ENCODE measurements around the gene B4GALT3.
A peak's percentile ranks its signal among the peaks of the same experiment; 100 is the strongest.

Gene B4GALT3

DNA sequence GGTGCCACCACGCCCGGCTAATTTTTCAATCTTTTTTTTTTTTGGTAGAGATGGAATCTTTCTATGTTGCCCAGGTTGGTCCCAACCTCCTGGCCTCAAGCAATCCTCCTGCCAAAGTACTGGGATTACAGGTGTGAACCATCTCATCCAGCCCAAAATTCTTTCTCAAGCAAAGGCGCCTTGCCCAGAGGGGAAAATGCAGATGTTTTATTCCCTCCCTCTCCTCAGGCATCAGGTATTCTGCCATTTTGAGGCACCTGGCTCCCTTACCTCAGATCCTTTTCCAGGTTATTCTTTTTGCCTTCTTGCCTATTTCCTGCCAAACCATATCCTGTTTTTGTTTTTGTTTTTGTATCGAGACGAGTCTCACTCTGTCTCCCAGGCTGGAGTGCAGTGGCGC lies 11.1 kb upstream of the B4GALT3 start:
- DNase-seq (ENCODE audit: low read depth in 2 of 2), result no peak

DNA sequence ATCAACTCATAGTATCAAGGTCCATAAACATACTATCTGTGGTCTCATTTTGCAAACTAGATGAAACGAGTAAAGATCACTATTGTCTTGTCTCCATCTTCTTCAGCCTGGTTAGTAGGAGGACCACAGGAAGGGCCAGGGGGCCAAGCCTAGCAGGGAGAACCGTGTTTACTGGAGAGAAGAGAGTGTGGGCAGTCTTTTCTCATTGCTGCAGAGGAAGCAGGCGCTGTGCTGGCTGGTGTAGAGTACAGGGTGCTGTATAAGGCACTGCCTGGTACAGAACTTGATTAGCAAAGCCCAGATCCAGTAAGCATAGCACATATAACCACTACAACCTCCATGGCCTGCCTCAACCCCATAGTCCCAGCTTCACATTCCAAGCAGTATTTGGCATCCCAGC lies 10.0 kb upstream of the B4GALT3 start:
- DNase-seq (ENCODE audit: low read depth in 2 of 2), result no peak

DNA sequence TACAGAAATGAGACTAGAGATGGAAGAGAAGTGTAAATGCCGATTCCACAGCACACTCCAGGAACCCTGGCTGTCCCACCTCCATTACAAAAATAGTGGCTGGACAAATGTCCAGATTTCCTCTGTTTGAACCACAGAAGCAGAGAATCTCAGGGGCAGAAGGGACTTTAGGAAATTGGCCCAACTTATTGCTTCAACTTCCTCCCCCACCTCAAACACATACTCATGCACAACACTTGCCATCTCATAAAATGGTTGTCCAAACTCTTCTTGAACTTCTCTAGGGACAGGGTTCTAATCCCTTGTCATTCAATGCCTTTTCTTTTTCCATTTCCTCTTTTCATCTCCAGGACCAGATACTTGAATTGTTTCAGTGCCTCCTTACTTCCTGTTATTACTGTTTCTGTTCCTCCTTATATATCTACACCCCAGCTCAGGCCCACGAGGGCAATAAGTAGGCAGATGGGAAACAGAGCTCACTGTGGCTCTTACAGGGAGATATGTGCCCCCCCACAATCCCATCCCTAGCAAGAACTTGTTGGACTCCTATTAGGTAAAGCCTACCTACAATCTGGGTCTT lies 8.5 kb upstream of the B4GALT3 start:
- DNase-seq (ENCODE audit: low read depth in 2 of 2), result no peak

DNA sequence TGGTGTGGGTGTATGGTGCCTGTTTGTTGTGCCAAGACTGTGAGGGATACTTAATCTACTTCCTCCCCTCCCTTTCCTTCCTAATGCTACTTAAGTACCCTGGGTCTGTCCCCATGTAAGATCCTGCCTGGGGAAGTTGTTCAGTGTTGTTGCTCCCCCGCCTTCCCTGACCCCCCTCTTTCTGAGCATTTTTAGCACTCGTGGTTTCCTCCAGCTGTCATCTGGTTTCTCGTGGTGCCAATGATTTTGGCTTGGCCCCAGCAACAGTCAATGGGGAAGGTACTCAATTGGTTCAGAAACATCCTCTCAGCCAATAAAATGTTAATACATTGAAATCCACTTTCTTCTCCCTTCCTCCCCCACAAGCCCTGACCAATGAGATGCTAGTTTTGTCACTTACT lies 8.0 kb upstream of the B4GALT3 start:
- DNase-seq (ENCODE audit: low read depth in 2 of 2), result peak in 1 of 2 experiments; percentile 45

DNA sequence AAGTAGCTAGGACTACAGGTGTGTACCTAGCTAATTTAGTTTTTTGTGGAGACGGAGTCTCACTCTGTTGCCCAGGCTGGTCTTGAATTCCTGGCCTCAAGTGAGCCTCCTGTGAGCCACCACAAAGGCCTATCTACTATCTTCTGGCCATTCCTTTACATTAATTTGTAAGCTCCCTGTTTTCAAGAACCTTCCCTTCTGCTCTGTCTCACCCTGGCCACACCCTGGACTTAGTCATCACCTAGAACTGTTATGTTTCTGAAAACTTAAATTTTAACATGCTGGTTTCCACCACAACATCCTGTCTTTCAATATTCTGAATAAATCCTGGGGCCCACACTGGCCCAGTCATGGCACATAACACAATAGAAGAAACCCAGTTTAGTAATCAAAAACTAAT lies 4.9 kb upstream of the B4GALT3 start:
- DNase-seq (ENCODE audit: low read depth in 2 of 2), result no peak

DNA sequence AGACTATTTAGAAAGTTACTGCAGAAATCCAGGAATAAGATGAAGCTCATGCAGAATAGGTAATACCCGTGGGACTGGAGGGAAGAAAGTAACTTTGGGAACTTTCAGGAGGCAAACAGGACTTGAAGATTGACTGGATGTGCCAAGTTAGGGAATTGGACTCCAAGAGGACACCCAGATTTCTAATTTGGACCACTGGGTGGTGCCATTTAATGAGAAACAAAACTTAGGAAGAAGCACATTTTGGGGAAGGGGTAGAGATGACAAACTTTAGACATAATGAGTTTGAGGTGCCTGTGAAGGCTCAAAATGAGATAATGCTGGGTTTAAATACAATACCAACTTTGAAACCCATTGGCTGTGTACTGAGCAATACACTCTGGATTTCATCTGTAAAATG lies 3.3 kb upstream of the B4GALT3 start:
- no peak for DNase-seq (ENCODE audit: low read depth in 2 of 2)

DNA sequence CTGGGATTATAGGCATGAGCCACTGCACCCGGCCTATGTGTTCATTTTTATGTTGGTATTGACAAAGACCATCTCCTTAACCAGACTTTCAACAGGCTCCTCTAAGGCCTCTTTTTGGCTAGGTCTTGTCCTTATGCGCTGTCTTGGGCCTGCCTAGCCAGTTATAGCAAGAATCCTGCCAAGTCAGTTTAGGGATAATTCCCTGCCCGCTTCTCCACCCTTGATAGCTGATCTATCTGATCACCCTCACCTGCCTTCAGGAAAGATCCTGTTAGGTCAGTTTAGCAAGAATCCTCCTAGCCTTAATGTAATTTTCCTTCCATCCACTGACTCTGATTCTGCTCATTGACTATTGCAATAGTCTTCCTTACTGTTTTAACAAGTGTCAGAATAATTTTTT lies 2.4 kb upstream of the B4GALT3 start:
- no peak for DNase-seq (ENCODE audit: low read depth in 2 of 2)

DNA sequence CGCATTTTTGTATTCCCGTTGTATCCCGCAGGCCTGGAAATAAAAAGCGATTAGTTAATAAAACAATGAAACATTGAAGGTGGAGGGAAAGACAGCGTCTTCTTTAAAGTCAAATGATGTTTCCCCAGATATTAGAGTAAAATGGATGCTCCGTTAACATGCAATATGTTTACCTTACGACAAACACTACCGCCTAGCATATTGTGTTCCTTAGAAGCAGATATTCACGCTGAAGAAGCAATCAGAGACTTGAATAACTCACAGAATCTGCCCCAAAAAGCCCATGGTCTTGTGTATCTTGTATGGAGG lies 583 bp upstream of the B4GALT3 start:
- no peak for DNase-seq (ENCODE audit: low read depth in 2 of 2)

DNA sequence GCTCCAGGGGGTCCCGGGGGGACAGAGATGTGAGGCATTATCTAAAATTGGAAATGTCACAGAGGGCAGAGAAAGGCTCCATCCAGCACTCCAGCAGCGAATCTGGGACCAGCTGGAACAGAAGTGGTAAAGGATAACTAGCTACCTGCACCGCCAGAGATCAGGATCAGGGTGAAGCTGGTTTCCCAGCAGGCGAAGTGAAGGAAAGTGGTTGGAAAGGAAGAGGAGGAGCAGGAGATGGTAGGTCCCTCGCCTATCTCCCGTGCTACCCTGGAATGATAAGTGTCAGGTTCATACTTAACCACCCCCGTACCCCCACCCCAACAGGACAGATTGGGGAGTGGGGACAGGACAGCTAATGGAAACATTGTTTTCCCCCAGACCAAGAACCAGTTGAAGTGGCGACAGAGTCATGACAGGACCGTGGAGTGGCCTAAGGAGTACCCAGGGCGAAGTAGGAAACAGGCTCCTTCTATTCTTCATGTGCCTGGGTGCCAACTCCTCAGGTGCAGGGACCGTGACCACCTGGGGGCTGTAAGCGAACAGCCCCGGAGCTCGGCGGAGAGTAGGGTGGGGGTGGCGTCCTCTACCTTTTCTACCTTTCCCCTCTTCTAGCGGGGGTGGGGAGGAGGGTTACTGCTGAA lies 717 bp downstream of the B4GALT3 start:
- DNase-seq (ENCODE audit: low read depth in 2 of 2), result no peak

DNA sequence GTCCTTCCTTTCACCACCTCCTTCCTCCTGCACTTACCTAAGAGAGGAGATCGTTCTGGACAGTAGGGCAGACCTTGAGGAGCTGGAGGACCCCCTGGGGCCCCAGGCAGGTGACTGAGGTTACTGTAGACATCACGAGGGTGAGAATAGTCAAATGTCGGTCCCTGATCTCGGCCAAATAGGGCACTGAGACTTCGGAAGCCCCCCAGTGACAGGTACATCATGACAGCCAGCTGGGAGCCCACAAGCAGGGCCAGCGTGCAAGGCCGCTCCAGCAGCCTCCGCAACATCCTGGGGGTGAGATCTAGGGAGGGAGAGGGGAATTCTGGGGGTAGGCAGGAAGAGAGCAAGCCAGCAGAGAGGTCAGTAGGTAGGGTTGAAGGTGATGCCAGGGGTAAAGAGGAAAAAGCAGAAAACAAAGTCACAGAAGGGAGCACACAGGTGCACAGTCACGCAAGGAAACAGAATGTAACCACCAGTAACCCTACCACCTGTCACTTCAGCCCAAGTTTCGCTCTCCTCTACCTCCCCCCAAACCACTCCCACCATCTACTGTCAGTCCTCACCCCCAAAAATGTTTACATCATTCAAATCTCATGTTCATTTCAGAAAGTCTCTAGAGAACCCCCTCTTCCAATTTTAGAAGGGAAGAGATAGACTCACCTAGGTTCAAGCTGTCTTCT lies 1.4 kb downstream of the B4GALT3 start:
- no peak for DNase-seq (ENCODE audit: low read depth in 2 of 2)

DNA sequence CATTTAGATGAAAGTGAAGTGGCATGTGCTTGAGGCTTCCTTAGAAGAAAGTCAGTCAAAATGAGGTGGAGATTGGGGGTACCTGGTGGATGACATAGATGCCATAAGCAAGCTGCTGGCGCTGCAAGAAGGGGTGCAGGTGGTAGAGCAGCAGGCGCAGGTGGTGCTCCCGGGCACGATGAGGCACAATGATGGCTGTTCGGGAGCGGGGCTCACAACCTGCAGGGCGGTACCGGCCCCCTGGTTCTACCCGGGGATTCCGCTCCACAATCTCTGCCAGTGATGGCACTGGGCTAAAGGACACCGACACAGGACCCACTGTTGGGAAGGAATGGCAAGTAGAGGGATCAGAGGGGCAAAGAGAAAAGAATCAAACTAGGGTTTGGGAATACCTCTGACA lies 2.4 kb downstream of the B4GALT3 start:
- no peak for DNase-seq (ENCODE audit: low read depth in 2 of 2)

DNA sequence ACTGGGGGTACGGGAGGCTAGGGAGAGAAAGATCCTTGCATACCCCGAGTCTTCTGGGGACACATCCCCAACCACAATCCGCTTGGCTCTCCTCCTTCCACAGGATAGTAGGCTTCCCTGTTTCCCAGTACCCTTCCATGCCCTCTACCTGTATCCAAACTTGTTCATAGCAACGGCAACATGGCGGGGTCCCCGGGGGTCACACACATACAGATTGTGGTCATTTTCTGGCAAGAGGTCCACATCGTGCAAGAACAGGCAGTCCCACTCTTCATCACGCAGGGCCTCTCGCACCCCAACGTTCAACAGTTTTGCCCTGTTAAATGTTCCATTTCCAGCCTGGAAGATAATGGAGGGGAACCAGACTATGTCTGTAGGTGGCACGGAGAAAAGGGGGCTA lies 3.6 kb downstream of the B4GALT3 start:
- DNase-seq (ENCODE audit: low read depth in 2 of 2), result no peak

DNA sequence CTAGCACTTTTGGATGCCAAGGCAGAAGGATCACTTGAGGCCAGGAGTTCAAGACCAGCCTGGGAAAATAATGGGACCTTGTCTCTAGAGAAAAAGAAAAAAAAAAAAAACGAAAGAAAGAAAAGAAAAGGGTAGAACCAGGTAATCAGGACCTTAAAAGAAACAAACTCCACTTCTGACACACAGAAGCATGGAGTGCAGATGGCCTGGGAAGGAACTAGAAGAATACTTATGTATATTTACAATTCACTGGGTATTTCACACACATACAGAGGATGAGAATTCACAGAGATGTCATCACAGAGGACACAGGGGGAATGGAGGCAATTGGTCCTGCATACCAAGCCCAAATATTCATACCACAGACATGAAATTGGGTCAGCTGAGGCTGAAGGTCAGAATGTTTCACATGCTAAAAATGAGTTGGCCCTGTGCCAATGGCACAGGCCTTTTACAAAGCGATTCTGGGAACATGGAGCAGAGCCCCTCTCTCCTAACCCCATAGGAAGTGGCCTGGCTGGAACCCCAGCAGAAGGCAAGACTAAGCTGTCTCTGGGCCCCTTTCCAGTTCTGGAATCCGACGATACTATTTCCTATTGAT lies 4.4 kb downstream of the B4GALT3 start:
- DNase-seq (ENCODE audit: low read depth in 2 of 2), result peak; percentile 91 to 94

DNA sequence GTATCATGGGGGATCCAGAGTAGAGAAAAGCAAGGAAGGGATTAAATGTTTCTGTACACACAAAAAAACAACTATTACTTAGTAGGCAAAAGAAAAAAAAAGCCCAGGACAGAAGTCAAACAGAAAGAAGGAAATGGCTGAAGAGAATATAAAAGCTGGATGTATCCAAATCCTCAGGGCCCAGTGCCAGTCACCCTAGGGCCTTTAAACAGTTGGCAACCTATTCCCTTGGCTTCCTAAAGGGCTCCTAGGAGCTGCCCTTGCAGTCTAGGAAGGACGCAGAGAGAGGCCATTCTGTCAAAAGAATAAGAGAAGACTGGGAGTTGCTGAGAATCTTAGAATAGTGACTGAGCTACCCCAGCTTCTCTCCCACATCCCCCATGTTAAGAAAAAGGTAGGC lies 5.0 kb downstream of the B4GALT3 start:
- DNase-seq (ENCODE audit: low read depth in 2 of 2), result no peak

DNA sequence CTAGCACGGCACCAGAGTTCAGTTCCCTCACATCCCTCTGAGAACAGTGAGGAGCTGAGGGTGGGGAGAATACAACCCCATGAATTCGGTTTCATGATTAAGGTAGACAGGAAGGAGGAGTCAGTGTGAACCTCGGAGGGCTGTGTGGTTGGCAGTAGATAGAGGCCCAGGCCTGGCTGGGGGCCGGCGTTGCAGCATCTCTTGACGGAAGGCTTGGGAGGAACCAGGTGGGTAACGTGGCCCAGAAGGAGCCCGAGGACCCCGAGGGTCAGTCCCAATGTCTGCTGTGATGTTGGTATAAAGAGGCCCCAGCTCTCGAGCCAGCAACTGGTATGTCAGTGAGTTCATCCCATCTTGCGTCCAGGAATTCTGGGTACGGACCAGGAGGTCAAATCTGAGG lies 5.6 kb downstream of the B4GALT3 start:
- no peak for DNase-seq (ENCODE audit: low read depth in 2 of 2)

DNA sequence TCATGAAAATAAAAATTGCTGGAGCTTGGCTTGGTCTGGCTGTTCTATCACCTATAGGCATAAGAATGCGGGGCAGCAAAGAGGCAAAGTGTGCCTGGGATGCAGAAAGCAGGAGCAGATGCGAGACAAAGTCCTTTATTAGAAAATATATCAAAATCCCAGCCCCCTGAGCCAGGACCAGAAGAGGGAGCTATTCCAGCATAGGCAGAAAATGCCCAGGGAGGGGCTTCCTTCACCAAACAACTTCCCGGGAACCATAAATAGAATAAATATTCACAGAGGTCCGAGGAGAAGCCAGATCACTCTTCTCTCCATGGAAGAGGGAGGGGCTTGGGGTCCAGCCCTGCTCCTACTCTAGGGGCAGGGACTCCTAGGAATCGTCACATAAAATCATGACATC lies 6.1 kb downstream of the B4GALT3 start:
- DNase-seq (ENCODE audit: low read depth in 2 of 2), result no peak

DNA sequence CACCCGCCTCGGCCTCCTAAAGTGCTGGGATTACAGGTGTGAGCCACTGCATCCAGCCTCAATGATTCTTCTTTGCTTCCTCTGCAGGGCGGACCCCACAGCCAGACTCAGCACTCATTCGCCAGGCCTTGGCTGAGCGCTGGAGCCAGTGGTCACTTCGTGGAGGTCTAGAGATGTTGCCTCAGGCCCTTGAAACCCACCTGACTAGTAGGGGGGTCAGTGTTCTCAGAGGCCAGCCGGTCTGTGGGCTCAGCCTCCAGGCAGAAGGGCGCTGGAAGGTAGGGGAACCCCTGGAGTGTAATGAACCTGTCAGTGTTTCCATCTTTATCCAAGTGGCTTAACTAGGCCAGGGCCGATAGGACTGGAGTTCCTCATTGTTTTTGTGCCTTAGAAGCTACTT lies 8.4 kb downstream of the B4GALT3 start:
- no peak for DNase-seq (ENCODE audit: low read depth in 2 of 2)

DNA sequence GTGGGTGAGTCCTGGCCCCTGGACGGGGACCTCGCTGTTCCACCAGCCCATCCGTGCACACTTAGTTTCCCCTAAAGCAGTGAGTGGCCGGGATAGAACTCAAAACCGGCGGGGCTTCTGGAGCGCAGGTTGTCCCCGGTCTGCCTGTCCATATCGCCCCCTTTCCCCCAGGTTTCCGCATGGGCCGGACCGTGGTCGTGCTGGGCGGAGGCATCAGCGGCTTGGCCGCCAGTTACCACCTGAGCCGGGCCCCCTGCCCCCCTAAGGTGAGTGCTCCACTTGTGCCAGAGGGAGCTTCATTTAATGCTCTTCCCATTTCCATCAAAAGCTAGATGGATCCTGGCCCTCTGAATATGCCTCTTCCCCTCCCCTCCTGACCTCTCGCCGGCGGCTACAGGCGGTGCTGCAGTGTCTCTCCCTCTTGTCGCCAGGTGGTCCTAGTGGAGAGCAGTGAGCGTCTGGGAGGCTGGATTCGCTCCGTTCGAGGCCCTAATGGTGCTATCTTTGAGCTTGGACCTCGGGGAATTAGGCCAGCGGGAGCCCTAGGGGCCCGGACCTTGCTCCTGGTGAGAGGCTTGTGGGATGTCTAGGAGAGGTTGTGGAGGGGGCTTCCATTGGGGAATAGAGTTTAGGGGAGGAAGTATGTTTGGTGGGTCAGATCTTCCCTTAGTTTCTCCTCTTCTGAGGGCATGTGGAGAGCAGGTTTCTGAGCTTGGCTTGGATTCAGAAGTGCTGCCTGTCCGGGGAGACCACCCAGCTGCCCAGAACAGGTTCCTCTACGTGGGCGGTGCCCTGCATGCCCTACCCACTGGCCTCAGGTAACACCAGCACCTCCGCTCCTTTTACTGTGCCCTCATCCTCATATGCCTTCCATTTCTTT lies 10.4 kb downstream of the B4GALT3 start:
- DNase-seq (ENCODE audit: low read depth in 2 of 2), result no peak

DNA sequence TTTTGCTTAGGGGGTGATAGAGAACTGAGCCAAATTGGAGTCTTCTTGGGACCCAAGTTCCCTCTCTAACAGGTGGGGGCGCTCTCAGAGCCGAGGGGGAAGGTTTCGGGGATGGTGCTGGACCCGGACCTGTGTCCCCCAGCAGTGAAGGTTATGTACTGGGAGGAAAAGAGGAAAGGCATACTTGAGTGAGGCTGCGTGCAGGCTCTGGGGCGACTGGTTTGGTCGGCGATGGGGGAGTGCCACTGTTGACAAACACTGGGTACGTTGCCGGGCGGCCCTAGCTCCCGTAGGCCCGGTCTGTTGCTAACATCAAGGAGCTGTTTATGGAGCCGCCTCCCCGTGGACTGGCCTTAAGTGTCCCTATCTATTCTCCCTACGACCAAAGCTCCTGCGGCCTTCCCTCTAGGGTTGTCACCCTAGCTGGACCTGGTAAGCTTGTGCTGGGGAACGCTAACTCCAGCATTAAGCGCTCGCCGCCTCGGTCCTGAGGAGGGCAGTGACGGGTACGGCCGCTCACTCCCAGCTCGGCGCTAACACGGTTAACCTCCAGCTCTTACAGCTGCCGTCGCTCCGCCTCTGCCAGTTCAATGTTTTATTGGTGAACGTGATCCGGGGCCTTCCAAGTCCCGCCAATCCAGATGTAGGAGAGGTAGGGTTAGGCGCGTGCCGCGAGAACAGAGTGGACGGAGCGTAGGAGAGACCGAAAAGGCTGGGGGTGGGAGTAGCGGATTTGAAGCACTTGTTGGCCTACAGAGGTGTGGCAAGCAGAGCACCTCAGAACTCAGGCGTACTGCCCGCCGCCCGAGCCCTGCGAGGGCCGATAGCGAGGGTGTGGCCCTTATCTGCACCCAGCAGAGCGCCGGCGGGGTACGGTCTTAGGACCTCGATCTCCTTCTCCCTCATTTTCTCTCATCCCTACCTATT lies 11.3 kb downstream of the B4GALT3 start, which contains the start of gene PPOX:
TSS of gene PPOX (plus strand) at position 685 of the 927 bp plus-strand sequence. CDS start 422 bp downstream, outside the sequence.
- peak; percentile 86 for DNase-seq (ENCODE audit: low read depth in 2 of 2)

DNA sequence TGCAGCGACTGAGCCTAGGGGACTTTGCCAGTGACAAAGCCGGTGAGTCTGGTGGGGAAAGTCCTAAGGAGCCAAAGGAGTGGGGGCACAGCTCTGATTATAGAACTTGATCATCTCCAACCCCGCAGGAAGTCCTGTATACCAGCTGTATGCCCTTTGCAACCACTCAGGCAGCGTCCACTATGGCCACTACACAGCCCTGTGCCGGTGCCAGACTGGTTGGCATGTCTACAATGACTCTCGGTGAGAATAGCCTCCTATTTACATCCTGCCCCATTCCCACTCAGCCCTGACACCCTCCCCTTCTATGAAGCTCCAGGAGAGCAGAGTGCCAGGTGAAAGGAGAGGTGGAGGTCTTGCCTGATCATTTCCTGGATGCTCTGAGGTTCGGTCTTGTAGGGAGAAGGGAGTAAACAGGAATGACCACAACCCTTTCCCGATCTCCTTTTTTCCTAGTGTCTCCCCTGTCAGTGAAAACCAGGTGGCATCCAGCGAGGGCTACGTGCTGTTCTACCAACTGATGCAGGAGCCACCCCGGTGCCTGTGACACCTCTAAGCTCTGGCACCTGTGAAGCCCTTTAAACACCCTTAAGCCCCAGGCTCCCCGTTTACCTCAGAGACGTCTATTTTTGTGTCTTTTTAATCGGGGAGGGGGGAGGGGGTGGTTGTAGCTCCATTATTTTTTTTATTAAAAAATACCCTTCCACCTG lies 12.3 kb downstream of the B4GALT3 start:
- DNase-seq (ENCODE audit: low read depth in 2 of 2), result no peak

All from fibroblast of skin of left biceps (primary cell).